ENCODE data around the gene DDX59. TPM values are rescaled to one million over a fixed set of nuclear protein-coding genes. Genes with fewer than 3 reads are reported as not detected.

DDX59 gene
- total and polyA plus RNA-seq, 2 experiments from 2014 or later = 9.6 to 13.3 TPM

DNA sequence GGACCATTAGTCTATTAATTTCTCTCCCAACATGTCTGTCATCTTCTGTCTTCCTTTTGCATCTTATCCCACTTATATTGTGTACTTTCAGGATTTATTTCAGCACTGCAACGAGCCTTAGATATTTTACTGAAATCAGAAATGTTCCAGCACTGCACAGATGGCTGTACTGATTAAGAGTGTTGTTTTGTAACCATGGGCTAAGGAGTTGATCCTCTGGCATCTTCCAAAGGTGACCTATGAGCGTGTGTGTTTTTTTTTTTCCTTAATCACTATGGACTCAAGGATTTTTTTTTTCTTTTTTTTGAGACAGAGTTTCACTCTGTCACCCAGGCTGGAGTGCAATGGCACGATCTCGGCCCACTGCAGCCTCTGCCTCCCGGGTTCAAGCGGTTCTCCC lies 7.1 kb upstream of the DDX59 start:
- TF ChIP-seq, protein P1, sequence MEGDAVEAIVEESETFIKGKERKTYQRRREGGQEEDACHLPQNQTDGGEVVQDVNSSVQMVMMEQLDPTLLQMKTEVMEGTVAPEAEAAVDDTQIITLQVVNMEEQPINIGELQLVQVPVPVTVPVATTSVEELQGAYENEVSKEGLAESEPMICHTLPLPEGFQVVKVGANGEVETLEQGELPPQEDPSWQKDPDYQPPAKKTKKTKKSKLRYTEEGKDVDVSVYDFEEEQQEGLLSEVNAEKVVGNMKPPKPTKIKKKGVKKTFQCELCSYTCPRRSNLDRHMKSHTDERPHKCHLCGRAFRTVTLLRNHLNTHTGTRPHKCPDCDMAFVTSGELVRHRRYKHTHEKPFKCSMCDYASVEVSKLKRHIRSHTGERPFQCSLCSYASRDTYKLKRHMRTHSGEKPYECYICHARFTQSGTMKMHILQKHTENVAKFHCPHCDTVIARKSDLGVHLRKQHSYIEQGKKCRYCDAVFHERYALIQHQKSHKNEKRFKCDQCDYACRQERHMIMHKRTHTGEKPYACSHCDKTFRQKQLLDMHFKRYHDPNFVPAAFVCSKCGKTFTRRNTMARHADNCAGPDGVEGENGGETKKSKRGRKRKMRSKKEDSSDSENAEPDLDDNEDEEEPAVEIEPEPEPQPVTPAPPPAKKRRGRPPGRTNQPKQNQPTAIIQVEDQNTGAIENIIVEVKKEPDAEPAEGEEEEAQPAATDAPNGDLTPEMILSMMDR (IDR thresholded peaks at IDR 0.05; ENCODE audit: low read depth, low read length) = no peak
- H3K9me3 ChIP-seq (ENCODE audit: low read depth) = no peaks in the 10 kb centered on the region
- peaks cover 11% of the 10 kb centered on the region for H3K4me1 ChIP-seq (ENCODE audit: low read depth)
- no peak overlapping the region for H3K27ac ChIP-seq
- H3K36me3 ChIP-seq = no peaks in the 10 kb centered on the region
- H3K27me3 ChIP-seq = no peaks in the 10 kb centered on the region
- no peak overlapping the region for H3K4me3 ChIP-seq
- DNase-seq (ENCODE audit: low read depth in 1 of 2, low spot score in 1 of 2) = no peak

DNA sequence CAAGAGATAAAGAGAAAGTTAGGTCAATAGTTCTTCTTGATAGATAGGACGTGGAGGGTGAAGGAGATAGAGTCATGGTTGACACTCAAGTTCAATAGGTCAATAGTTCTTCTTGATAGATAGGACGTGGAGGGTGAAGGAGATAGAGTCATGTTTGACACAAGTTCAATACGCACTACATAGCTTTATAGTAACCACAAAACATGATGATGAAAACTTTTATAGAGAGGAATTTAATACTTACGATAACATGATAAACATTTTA lies 5.8 kb upstream of the DDX59 start:
- TF ChIP-seq, protein P1 (IDR thresholded peaks at IDR 0.05; ENCODE audit: low read depth, low read length) = no peak
- Histone ChIP-seq H3K4me1 (ENCODE audit: low read depth) (peaks cover 6% of the 10 kb centered on the region), H3K9me3 (ENCODE audit: low read depth) (no peaks in the 10 kb centered on the region), H3K27me3 (no peaks in the 10 kb centered on the region), H3K36me3 (no peaks in the 10 kb centered on the region), H3K4me3 (no peak overlapping the region), H3K27ac (no peak overlapping the region)
- no peak for DNase-seq (ENCODE audit: low read depth in 1 of 2, low spot score in 1 of 2)

DNA sequence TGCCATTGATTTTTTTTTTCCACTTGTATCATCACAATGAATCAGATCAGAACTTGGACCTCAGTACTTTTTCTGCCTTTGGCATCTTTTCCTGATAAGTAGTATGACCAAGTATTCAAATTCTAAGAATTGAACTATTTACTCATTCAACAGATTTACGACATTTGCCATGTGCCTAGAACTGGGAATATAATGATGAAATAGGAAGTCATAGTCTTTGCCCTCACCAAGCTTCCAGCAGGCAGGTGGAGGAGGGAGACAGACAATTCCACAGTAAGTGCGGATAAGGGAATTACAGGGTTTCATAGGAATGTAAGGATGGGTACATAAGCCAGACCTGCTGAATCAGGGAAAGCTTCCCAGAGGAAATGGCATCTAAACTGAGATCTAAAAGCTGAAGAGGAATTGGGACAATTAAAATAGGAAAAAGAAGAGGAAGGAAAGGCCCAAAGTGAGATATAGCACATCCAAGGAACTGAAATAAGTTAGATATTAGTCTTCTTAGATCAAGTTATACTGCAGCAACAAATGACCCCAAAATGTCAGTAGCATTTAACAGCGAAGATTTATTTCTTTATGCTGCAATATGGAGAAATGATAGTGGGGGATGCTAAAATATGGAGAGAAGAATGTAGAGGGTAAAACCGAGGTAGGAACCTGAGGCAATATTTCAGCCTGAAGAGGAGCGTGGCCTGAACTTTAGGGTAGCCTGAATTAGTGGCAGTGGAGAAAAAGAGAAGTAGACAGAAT lies 5.3 kb upstream of the DDX59 start:
- TF ChIP-seq, protein P1 (IDR thresholded peaks at IDR 0.05; ENCODE audit: low read depth, low read length) = no peak
- H3K4me3 ChIP-seq = no peak overlapping the region
- no peak for DNase-seq (ENCODE audit: low read depth in 1 of 2, low spot score in 1 of 2)
- H3K27ac ChIP-seq = no peak overlapping the region
- no peaks in the 10 kb centered on the region for H3K36me3 ChIP-seq
- H3K4me1 ChIP-seq (ENCODE audit: low read depth) = peaks cover 6% of the 10 kb centered on the region
- H3K9me3 ChIP-seq (ENCODE audit: low read depth) = no peaks in the 10 kb centered on the region
- H3K27me3 ChIP-seq = no peaks in the 10 kb centered on the region

DNA sequence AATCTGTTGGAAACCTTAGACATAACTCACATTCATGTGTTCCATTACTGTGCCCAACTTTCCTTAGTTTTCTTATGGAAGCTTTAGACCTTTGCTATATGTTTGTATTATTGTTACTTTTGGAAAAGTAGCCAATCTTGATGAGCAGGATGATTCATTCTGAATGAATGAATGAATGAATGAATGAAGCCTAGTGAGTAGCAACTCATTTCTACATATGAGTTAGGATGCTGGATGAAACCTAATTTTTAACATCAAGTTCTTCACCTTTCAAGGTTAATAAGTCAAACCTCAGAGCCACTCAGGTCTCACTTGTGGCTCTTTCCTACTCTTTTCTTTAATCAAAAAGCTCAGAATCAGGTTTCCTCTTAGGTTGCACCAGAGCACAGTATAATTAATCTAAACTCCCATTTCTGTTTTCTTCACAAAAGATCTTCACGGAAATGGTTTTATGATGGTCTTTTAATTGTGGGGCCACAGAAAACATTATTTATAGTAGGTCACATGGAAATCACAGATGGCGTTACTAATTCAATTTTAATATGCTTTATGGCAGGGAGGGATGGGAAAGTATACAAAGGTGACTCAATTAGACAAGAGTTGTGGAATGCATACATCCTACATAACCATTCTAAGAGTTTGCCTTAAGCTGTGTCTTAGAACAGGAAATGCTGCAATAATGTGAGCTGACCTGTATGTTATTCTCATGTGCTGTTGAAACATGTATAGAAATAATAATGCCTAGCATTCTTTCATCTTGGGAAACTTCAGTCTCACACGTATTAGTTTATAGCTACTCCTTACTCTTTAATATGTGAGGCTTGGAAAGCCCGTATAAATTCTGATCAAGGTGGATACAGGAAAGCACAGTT lies 4.5 kb upstream of the DDX59 start:
- no peaks in the 10 kb centered on the region for H3K27me3 ChIP-seq
- DNase-seq (ENCODE audit: low read depth in 1 of 2, low spot score in 1 of 2) = peak in 1 of 2 donors; percentile 34
- H3K4me3 ChIP-seq = no peak overlapping the region
- H3K9me3 ChIP-seq (ENCODE audit: low read depth) = no peaks in the 10 kb centered on the region
- TF ChIP-seq, protein P1 (IDR thresholded peaks at IDR 0.05; ENCODE audit: low read depth, low read length) = no peak
- no peaks in the 10 kb centered on the region for H3K36me3 ChIP-seq
- peaks cover 6% of the 10 kb centered on the region for H3K4me1 ChIP-seq (ENCODE audit: low read depth)
- no peak overlapping the region for H3K27ac ChIP-seq

DNA sequence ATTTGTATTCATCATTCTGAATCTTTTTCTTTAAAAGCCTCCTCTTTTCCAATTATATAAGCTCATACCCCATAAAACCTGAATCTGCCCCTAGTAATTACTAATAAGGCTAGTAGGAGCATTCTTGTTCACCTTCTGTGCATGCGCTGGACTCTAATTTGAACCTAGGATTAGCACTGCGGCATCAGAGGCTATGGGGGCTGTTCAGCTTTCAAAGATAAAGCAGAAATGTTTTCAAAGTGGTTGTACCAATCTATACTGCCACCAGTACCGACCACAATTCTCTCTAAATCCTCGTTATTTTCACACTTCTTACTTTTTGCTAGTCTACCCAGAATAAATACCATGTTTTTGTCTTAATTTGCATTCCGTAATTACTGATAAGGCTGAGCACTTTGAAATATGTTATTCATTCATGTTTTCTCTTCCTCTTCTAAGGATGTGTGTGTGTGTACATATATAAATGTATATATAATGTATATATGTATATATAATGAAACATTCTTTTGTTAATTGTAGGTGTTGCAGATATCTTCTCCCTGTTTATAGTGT lies 1.6 kb upstream of the DDX59 start:
- DNase-seq (ENCODE audit: low read depth in 1 of 2, low spot score in 1 of 2) = no peak
- Histone ChIP-seq H3K36me3 (no peaks in the 10 kb centered on the region), H3K4me1 (ENCODE audit: low read depth) (peaks cover 15% of the 10 kb centered on the region), H3K27me3 (no peaks in the 10 kb centered on the region), H3K4me3 (no peak overlapping the region), H3K9me3 (ENCODE audit: low read depth) (no peaks in the 10 kb centered on the region), H3K27ac (no peak overlapping the region)
- TF ChIP-seq, protein P1 (IDR thresholded peaks at IDR 0.05; ENCODE audit: low read depth, low read length) = no peak

All from cardiac muscle cell (in vitro differentiated cells and primary cell).